Measurements from ENCODE around the gene PIEZO1. TPM values are rescaled to one million over a fixed set of nuclear protein-coding genes. Genes with fewer than 3 reads are reported as not detected.
A peak's percentile ranks its signal among the peaks of the same experiment; 100 is the strongest.

PIEZO1 gene
- total and polyA plus RNA-seq, 9 of the 15 experiments (the other 6 are each of a cell fraction or from before 2014, with no cell fraction given), result 3.6 to 432 (median 131) TPM

DNA sequence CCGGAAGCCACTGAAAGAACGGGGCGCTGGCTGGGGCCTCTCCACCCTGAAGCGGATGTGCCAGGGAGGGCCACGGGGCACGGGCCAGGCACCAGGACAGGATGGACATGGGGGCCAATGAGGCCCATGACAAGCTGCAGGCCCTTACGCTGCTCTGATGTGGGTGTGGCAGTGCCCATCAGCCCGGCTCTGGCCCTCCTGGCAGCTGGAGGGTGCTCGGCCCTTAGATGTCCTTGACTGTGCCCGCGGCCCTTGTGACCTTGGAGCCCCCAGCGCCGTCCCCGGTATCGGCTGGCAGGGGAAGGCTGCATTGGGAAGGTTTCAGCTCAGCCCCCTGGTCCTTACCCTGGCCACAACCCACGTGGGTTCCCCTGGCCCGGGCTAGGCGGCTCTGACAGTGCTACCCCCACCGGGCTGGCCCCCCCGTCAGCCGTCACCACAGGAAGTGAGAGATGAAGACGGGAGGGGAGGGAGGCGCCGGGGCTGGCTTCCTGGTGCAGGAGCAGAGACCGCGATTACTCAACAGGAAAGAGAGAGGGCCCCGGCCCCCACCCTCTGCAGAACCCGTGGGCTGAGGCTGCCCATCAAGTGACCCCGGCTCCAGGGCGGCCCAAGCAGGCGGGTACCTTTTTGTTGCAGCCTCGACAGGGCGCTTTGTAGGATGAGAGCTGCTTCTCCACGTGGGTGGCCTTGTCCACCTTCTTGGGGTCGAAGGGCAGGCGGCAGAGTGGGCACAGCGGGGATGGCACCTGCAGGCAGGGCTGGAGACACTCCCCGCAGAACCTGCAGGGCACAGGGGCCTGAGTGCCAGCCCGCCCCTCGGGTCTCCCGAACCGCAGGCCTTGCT lies 84.2 kb downstream of the PIEZO1 start (continued):
- TF ChIP-seq SRSF3 (IDR thresholded peaks at IDR 0.05; ENCODE audit: insufficient read depth, low read length) (no peak), GTF2F1 (IDR thresholded peaks at IDR 0.05; ENCODE audit: low read depth, low read length) (no peak), ZNF76 (CRISPR knock-in tag; IDR thresholded peaks at IDR 0.05; ENCODE audit: borderline replicate concordance) (0 out of 2 replicates have a peak, but pooled peaks have one; percentile 53), SRF (CRISPR knock-in tag; IDR thresholded peaks at IDR 0.05) (no peak), ZNF174 (CRISPR knock-in tag; IDR thresholded peaks at IDR 0.05) (no peak), FOSL1 (tag; conservative IDR thresholded peaks at IDR 0.05) (peak; percentile 64), ATF7 (IDR thresholded peaks at IDR 0.05) (peak; percentile 32; the same call in 1 of the 2 replicates), HDAC8 (tag; IDR thresholded peaks at IDR 0.05) (no peak), ZNF583 (CRISPR knock-in tag; IDR thresholded peaks at IDR 0.05) (no peak), RFX7 (CRISPR knock-in tag; IDR thresholded peaks at IDR 0.05) (no peak), TAF9B (IDR thresholded peaks at IDR 0.05; ENCODE audit: partially characterized antibody) (no peak), ZC3H4 (CRISPR knock-in tag; IDR thresholded peaks at IDR 0.05; ENCODE audit: borderline replicate concordance) (no peak), NFIC (IDR thresholded peaks at IDR 0.05) (no peak), EP400 (IDR thresholded peaks at IDR 0.05) (no peak)
- TF ChIP-seq, protein P1, sequence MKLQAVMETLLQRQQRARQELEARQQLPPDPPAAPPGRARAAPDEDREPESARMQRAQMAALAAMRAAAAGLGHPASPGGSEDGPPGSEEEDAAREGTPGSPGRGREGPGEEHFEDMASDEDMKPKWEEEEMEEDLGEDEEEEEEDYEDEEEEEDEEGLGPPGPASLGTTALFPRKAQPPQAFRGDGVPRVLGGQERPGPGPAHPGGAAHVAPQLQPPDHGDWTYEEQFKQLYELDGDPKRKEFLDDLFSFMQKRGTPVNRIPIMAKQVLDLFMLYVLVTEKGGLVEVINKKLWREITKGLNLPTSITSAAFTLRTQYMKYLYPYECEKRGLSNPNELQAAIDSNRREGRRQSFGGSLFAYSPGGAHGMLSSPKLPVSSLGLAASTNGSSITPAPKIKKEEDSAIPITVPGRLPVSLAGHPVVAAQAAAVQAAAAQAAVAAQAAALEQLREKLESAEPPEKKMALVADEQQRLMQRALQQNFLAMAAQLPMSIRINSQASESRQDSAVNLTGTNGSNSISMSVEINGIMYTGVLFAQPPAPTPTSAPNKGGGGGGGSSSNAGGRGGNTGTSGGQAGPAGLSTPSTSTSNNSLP (IDR thresholded peaks at IDR 0.05; ENCODE audit: borderline replicate concordance, low read depth, low read length), result no peak
- TF ChIP-seq, protein P2, sequence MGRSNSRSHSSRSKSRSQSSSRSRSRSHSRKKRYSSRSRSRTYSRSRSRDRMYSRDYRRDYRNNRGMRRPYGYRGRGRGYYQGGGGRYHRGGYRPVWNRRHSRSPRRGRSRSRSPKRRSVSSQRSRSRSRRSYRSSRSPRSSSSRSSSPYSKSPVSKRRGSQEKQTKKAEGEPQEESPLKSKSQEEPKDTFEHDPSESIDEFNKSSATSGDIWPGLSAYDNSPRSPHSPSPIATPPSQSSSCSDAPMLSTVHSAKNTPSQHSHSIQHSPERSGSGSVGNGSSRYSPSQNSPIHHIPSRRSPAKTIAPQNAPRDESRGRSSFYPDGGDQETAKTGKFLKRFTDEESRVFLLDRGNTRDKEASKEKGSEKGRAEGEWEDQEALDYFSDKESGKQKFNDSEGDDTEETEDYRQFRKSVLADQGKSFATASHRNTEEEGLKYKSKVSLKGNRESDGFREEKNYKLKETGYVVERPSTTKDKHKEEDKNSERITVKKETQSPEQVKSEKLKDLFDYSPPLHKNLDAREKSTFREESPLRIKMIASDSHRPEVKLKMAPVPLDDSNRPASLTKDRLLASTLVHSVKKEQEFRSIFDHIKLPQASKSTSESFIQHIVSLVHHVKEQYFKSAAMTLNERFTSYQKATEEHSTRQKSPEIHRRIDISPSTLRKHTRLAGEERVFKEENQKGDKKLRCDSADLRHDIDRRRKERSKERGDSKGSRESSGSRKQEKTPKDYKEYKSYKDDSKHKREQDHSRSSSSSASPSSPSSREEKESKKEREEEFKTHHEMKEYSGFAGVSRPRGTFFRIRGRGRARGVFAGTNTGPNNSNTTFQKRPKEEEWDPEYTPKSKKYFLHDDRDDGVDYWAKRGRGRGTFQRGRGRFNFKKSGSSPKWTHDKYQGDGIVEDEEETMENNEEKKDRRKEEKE (IDR thresholded peaks at IDR 0.05; ENCODE audit: borderline replicate concordance in 1 of 2, control insufficient read depth in 1 of 2, low read depth in 2 of 2, low read length in 1 of 2), result no peak
- TF ChIP-seq, protein P3, sequence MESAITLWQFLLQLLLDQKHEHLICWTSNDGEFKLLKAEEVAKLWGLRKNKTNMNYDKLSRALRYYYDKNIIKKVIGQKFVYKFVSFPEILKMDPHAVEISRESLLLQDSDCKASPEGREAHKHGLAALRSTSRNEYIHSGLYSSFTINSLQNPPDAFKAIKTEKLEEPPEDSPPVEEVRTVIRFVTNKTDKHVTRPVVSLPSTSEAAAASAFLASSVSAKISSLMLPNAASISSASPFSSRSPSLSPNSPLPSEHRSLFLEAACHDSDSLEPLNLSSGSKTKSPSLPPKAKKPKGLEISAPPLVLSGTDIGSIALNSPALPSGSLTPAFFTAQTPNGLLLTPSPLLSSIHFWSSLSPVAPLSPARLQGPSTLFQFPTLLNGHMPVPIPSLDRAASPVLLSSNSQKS (CRISPR knock-in tag; IDR thresholded peaks at IDR 0.05), result no peak
- TF ChIP-seq, protein P4, sequence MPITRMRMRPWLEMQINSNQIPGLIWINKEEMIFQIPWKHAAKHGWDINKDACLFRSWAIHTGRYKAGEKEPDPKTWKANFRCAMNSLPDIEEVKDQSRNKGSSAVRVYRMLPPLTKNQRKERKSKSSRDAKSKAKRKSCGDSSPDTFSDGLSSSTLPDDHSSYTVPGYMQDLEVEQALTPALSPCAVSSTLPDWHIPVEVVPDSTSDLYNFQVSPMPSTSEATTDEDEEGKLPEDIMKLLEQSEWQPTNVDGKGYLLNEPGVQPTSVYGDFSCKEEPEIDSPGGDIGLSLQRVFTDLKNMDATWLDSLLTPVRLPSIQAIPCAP (CRISPR knock-in tag; IDR thresholded peaks at IDR 0.05; ENCODE audit: borderline replicate concordance), result no peak
- TF ChIP-seq, protein P5, sequence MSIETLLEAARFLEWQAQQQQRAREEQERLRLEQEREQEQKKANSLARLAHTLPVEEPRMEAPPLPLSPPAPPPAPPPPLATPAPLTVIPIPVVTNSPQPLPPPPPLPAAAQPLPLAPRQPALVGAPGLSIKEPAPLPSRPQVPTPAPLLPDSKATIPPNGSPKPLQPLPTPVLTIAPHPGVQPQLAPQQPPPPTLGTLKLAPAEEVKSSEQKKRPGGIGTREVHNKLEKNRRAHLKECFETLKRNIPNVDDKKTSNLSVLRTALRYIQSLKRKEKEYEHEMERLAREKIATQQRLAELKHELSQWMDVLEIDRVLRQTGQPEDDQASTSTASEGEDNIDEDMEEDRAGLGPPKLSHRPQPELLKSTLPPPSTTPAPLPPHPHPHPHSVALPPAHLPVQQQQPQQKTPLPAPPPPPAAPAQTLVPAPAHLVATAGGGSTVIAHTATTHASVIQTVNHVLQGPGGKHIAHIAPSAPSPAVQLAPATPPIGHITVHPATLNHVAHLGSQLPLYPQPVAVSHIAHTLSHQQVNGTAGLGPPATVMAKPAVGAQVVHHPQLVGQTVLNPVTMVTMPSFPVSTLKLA (conservative IDR thresholded peaks at IDR 0.05), result peak in 1 of 2 experiments; percentile 78; a peak in 3 of 4 replicates
